ENCODE results near the gene KCNC1. TPM values are rescaled to one million over a fixed set of nuclear protein-coding genes. Genes with fewer than 3 reads are reported as not detected.
A peak's percentile ranks its signal among the peaks of the same experiment; 100 is the strongest.

KCNC1 gene
- polyA plus RNA-seq, 1 of the 3 experiments (the other 2 are of a cell fraction) = 0.18 TPM

DNA sequence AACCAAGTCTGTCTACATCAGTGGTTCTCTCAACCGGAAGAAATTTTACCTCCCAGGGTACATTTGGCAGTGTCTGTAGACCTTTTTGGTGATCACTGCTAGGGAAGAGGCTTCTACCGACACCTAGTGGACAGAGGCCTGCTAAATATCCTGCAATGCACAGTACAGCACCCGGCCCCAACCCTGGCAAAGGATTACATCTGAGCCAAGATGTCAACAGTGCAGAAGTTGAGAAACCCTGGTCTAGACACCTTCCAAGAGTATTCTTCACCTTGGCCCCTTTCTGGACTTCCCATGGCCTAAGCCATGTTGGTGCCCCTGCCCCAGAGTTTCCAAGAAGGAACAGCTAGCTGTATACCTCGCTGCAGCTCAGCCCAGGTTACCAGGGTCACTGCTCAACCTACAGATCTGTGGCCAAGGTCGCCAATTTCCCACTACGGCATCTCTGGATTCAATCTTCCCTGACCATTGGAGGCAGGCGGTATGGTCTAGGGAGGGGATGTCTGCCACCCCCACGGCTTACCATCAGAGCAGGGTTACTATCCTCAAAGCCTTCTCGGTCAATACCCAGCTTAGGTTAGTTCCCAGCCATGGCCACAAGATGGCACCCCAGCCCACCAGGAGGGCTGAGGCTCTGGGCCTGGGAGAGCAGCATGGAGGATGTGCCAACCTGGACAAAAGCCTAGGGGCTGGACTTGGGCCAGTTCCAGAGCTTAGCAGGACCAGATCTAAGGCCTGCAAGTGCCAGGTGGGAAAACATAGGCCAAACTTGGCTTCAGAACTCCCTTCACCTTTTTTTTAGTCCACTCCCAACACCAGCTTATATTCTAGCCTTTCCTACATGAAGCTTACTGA lies 3.7 kb upstream of the KCNC1 start (continued):
- TF ChIP-seq GABPA (IDR thresholded peaks at IDR 0.05; ENCODE audit: low read depth) (no peak), RAD21 (IDR thresholded peaks at IDR 0.05; ENCODE audit: low read length) (peak; percentile 98), POLR2AphosphoS5 (IDR thresholded peaks at IDR 0.05; ENCODE audit: low read depth, low read length) (no peak), FOXM1 (IDR thresholded peaks at IDR 0.05; ENCODE audit: low read depth) (no peak), RCOR1 (IDR thresholded peaks at IDR 0.05; ENCODE audit: low read length) (no peak; the same call in 1 of the 2 replicates), YY1 (IDR thresholded peaks at IDR 0.05; ENCODE audit: low read depth) (peak; percentile 37; the same call in 1 of the 2 replicates), GATA2 (CRISPR knock-in tag; IDR thresholded peaks at IDR 0.05) (no peak), MXI1 (IDR thresholded peaks at IDR 0.05; ENCODE audit: low read depth, low read length) (peak; percentile 22; the same call in 1 of the 2 replicates), TCF12 (IDR thresholded peaks at IDR 0.05) (no peak), JUND (IDR thresholded peaks at IDR 0.05) (no peak)
- TF ChIP-seq, protein P1, sequence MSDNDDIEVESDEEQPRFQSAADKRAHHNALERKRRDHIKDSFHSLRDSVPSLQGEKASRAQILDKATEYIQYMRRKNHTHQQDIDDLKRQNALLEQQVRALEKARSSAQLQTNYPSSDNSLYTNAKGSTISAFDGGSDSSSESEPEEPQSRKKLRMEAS (IDR thresholded peaks at IDR 0.05; ENCODE audit: low read depth) = no peak
- TF ChIP-seq, protein P2, sequence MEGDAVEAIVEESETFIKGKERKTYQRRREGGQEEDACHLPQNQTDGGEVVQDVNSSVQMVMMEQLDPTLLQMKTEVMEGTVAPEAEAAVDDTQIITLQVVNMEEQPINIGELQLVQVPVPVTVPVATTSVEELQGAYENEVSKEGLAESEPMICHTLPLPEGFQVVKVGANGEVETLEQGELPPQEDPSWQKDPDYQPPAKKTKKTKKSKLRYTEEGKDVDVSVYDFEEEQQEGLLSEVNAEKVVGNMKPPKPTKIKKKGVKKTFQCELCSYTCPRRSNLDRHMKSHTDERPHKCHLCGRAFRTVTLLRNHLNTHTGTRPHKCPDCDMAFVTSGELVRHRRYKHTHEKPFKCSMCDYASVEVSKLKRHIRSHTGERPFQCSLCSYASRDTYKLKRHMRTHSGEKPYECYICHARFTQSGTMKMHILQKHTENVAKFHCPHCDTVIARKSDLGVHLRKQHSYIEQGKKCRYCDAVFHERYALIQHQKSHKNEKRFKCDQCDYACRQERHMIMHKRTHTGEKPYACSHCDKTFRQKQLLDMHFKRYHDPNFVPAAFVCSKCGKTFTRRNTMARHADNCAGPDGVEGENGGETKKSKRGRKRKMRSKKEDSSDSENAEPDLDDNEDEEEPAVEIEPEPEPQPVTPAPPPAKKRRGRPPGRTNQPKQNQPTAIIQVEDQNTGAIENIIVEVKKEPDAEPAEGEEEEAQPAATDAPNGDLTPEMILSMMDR (IDR thresholded peaks at IDR 0.05) = peak; percentile 77
- TF ChIP-seq, protein P3, sequence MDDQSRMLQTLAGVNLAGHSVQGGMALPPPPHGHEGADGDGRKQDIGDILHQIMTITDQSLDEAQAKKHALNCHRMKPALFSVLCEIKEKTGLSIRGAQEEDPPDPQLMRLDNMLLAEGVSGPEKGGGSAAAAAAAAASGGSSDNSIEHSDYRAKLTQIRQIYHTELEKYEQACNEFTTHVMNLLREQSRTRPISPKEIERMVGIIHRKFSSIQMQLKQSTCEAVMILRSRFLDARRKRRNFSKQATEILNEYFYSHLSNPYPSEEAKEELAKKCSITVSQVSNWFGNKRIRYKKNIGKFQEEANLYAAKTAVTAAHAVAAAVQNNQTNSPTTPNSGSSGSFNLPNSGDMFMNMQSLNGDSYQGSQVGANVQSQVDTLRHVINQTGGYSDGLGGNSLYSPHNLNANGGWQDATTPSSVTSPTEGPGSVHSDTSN (IDR thresholded peaks at IDR 0.05) = no peak

DNA sequence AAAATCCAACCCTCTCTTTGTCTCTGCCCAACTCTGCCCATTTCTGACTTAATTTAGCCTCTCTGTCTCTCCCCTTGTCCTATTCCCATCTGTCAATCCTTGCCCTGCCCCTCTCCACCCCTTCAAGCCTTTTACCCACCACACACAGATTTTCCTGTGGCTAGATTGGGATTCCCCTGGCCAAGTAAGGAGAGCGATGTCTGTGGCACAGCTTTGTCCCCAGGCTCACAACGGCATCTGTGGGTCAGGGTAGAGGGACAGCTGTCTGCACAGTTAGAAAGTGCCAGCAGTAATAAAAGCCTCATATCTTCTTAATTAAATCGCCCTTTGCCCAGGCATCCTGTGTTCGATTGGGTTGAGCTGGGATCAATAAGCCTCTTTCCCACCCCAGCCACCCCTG lies 1.3 kb upstream of the KCNC1 start:
- Histone ChIP-seq H3F3A (replicated peaks; ENCODE audit: insufficient read depth) (no peaks in the 10 kb centered on the region), H3K27me3 (ENCODE audit: insufficient read depth) (no peaks in the 10 kb centered on the region; the same call in 1 of the 2 replicates), H3K36me3 (replicated peaks in 1 of 2; ENCODE audit: control insufficient read depth in 1 of 2, insufficient read depth in 2 of 2, low read length in 1 of 2) (no peaks in the 10 kb centered on the region), H3K79me2 (ENCODE audit: insufficient read depth) (no peaks in the 10 kb centered on the region), H3K27ac (ENCODE audit: low read depth in 2 of 2, low read length in 1 of 2) (0 out of 4 replicates have a peak overlapping the region, but pooled peaks of 1 of the 2 experiments have one; percentile 20), H2AFZ (ENCODE audit: low read depth) (no peak overlapping the region), H3K9ac (no peak overlapping the region), H3K9me3 (no peaks in the 10 kb centered on the region), H4K20me1 (ENCODE audit: insufficient read depth) (no peaks in the 10 kb centered on the region), H3K9me2 (no peaks in the 10 kb centered on the region), H3K4me3 (ENCODE audit: low read depth in 2 of 2, low read length in 1 of 2) (no peak overlapping the region), H3K4me2 (no peak overlapping the region), H3K4me1 (ENCODE audit: control insufficient read depth in 1 of 2, insufficient read depth in 2 of 2, low read depth in 1 of 2, low read length in 1 of 2) (peaks cover 0 to 29% of the 10 kb centered on the region in 2 experiments; a peak in 1 of 4 replicates)
- ChIA-PET POLR2A (interaction anchor here (1.6 kb wide), 1 partner anchor 245 kb away, joined by 5 read pairs; no protein-coding TSS in a partner anchor), CTCF (interaction anchor here (1.0 to 14.2 kb wide), 14 partner anchors 13 to 246 kb away, joined by 3 to 730 read pairs (median 4); partner anchors contain the start of gene MYOD1)
- TF ChIP-seq POLR2AphosphoS5 (IDR thresholded peaks at IDR 0.05; ENCODE audit: low read depth, low read length) (no peak), EP300 (IDR thresholded peaks at IDR 0.05; ENCODE audit: borderline replicate concordance in 1 of 2, low read depth in 1 of 2, low read length in 1 of 2) (0 out of 4 replicates have a peak, but pooled peaks of 1 of the 2 experiments have one; percentile 10), FOXJ3 (CRISPR knock-in tag; IDR thresholded peaks at IDR 0.05) (no peak)
- 73% methylated on average over 3 of the region's 4 CpGs for WGBS (ENCODE audit: low lambda C conversion rate)
- DNase-seq = no peak

Data from SK-N-SH (cell line).